HepG2 (cell line): ENCODE measurements around the gene ITGB3. TPM values are rescaled to one million over a fixed set of nuclear protein-coding genes. Genes with fewer than 3 reads are reported as not detected.

Experiments
- ARID3A ChIP-seq: IDR thresholded peaks from 2 replicates; pipeline ENCODE4 v1.6.1; 2012; ENCODE audit warnings: low read depth, low read length, improper control_type of control experiment
- CEBPG ChIP-seq: IDR thresholded peaks from 2 replicates; pipeline ENCODE4 v1.6.1; 2016
- CREB3 ChIP-seq: sonication (generic); formaldehyde crosslinking; IDR thresholded peaks from 2 replicates; pipeline ENCODE4 v1.5.0; 2020; ENCODE audit warnings: missing genetic modification reagents
- DNMT3B ChIP-seq: conservative IDR thresholded peaks from 2 replicates; pipeline ENCODE4 v1.6.1; 2016; ENCODE audit warnings: missing biosample characterization, control low read depth
- DRAP1 ChIP-seq: IDR thresholded peaks from 2 replicates; pipeline ENCODE4 v1.6.1; 2016; ENCODE audit warnings: missing genetic modification reagents, missing compliant biosample characterization
- FUBP1 ChIP-seq: sonication (generic); formaldehyde crosslinking; IDR thresholded peaks from 2 replicates; pipeline ENCODE4 v1.5.1; 2020; ENCODE audit warnings: missing genetic modification reagents, mild to moderate bottlenecking, borderline replicate concordance
- GATAD2A ChIP-seq: IDR thresholded peaks from 2 replicates; pipeline ENCODE4 v1.6.1; 2016
- HCFC1 ChIP-seq: fragments of 150-350 bp; IDR thresholded peaks from 2 replicates; pipeline ENCODE4 v1.6.1; 2014; ENCODE audit warnings: low read depth, low read length
- HES4 ChIP-seq: sonication (generic); formaldehyde crosslinking; IDR thresholded peaks from 2 replicates; pipeline ENCODE4 v1.9.0; 2021; ENCODE audit warnings: mild to moderate bottlenecking, missing genetic modification reagents, borderline replicate concordance
- HHEX ChIP-seq: IDR thresholded peaks from 2 replicates; pipeline ENCODE4 v1.6.1; 2016; ENCODE audit warnings: control low read depth
- HOMEZ ChIP-seq: IDR thresholded peaks from 2 replicates; pipeline ENCODE4 v1.6.1; 2016; ENCODE audit warnings: low read depth
- KLF11 ChIP-seq: IDR thresholded peaks from 2 replicates; pipeline ENCODE4 v1.6.1; 2016; ENCODE audit warnings: missing compliant biosample characterization
- MAFF ChIP-seq: IDR thresholded peaks from 2 replicates; pipeline ENCODE4 v1.6.1; 2011; ENCODE audit warnings: low read depth, low read length, improper control_type of control experiment
- MED1 ChIP-seq: sonication (generic); formaldehyde crosslinking; IDR thresholded peaks from 2 replicates; pipeline ENCODE4 v1.4.0; 2020; ENCODE audit warnings: missing genetic modification reagents
- MIXL1 ChIP-seq: IDR thresholded peaks from 2 replicates; pipeline ENCODE4 v1.6.1; 2016
- SMC3 ChIP-seq: IDR thresholded peaks from 2 replicates; pipeline ENCODE4 v1.6.1; 2011; ENCODE audit warnings: low read length, improper control_type of control experiment
- STAG1 ChIP-seq: sonication (generic); formaldehyde crosslinking; IDR thresholded peaks from 2 replicates; pipeline ENCODE4 v1.4.0; 2020; ENCODE audit warnings: missing genetic modification reagents
- ZGPAT ChIP-seq: IDR thresholded peaks from 2 replicates; pipeline ENCODE4 v1.6.1; 2016; ENCODE audit warnings: mild to moderate bottlenecking
- ZKSCAN8 ChIP-seq: IDR thresholded peaks from 2 replicates; pipeline ENCODE4 v1.6.1; 2016; ENCODE audit warnings: borderline replicate concordance, missing genetic modification reagents, missing compliant biosample characterization
- ZNF331 ChIP-seq: sonication (generic); formaldehyde crosslinking; IDR thresholded peaks from 2 replicates; pipeline ENCODE4 v1.4.0; 2020; ENCODE audit warnings: missing genetic modification reagents
- polyA plus RNA-seq, 8 experiments: library from polyadenylated mRNA; depleted of rRNA in 3 of 8; stranded (reverse) in 7 of 8; unstranded in 1 of 8; fragments of >200 nt; fragmentation: Illumina TruSeq in 4 of 8; extraction: Trizol in 4 of 8; gene quantifications; 2 replicates each; pipeline versions ENCODE4 v1.2.1 to v1.2.3, GENCODE V29; 2011 to 2016; ENCODE audit warnings: low read depth in 4 of 8, missing spikeins in 1 of 8, mixed read lengths in 1 of 8; ENCODE audit not compliant: insufficient read depth in 1 of 8
- total RNA-seq, 5 experiments: library from RNA; depleted of rRNA; stranded (reverse); fragments of >200 nt; fragmentation: Illumina TruSeq; extraction: Trizol; gene quantifications; 2 replicates each; pipeline ENCODE4 v1.2.3, GENCODE V29; 2016; ENCODE audit warnings: low read depth in 1 of 5

The ITGB3 gene
- total and polyA plus RNA-seq, 2 of the 13 experiments (the other 11 are each of a cell fraction or from before 2014, with no cell fraction given), result 0.09 to 0.31 TPM

- TF ChIP-seq DRAP1 (CRISPR knock-in tag) (0 out of 2 replicates have a peak, but pooled peaks have one; percentile 28), GATAD2A (peak; percentile 37; the same call in 1 of the 2 replicates), ARID3A (peak; percentile 61; the same call in 1 of the 2 replicates), CREB3 (no peak), KLF11 (0 out of 2 replicates have a peak, but pooled peaks have one; percentile 61), HHEX (CRISPR knock-in tag) (no peak), SMC3 (peak; percentile 94), FUBP1 (no peak), MED1 (0 out of 2 replicates have a peak, but pooled peaks have one; percentile 18), ZGPAT (CRISPR knock-in tag) (peak; percentile 43; the same call in 1 of the 2 replicates), HOMEZ (CRISPR knock-in tag) (0 out of 2 replicates have a peak, but pooled peaks have one; percentile 20), MIXL1 (CRISPR knock-in tag) (peak; percentile 94), STAG1 (CRISPR knock-in tag) (peak; percentile 94), CEBPG (CRISPR knock-in tag) (peak; percentile 36; the same call in 1 of the 2 replicates), HES4 (CRISPR knock-in tag) (no peak), ZKSCAN8 (CRISPR knock-in tag) (0 out of 2 replicates have a peak, but pooled peaks have one; percentile 24), DNMT3B (CRISPR knock-in tag) (0 out of 2 replicates have a peak, but pooled peaks have one; percentile 45), MAFF (no peak), ZNF331 (CRISPR knock-in tag) (0 out of 2 replicates have a peak, but pooled peaks have one; percentile 35), HCFC1 (no peak)
Observed at GRCh38 chr17:47315451-47316266, 62.0 kb downstream of the ITGB3 start (continued).
